A549 treated with DMSO at 1 μM for 4 hours (cell line): Measurements from ENCODE around the gene TMEM151B. TPM values are rescaled to one million over a fixed set of nuclear protein-coding genes. Genes with fewer than 3 reads are reported as not detected.

Experiments used
- total RNA-seq: library from RNA; stranded (reverse); fragments of 200-300 nt; extraction: Qiagen RNA extraction; gene quantifications from 5 replicates; pipeline ENCODE4 v1.2.3, GENCODE V29; 2022; ENCODE audit warnings: low read depth

TMEM151B gene
- total RNA-seq = 0.02 to 0.05 TPM (median 0.02 TPM) in 3 of 5 replicates, not detected in the others

DNA sequence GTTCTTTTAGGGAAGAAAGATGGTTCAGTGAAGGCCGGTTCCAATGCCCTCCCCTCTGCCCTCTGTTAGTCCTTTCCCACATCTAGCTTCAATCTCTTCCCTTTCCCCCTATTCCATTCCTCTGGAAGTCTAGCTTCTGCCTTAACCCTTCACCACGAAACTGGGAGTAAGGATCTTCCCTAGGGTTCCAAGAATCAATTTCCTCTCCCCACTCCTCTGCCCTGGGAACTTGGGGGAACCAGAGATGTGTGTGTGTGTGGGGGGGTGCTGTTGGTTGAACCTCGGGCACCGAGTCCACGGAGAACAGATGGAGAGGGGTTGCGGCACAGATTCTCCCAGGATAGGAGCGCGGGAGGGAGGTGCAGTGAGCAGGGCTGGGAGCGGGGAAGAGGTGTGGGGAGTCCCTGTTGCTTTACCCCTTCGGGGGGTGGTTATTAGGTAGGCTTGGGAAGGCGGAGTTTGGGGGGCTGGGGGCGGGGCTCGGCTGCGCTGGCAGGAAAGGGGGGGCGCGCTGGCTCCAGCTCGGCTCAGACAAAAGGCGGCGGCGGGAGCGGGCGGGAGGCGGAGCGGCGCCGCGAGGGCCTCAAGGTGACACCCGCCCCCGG lies at the start of gene TMEM151B:
TSS of gene TMEM151B (plus strand) at position 530 of the 605 bp plus-strand sequence. CDS start 293 bp downstream, outside the sequence.

GRCh38 chr6:44223319-44224028 lies 46.8 kb upstream of the TMEM151B start, which contains the start of gene SLC29A1:
SLC29A1 (plus strand) TSS chr6:44223595; CDS start chr6:44227314, 3,719 bp downstream.

DNA sequence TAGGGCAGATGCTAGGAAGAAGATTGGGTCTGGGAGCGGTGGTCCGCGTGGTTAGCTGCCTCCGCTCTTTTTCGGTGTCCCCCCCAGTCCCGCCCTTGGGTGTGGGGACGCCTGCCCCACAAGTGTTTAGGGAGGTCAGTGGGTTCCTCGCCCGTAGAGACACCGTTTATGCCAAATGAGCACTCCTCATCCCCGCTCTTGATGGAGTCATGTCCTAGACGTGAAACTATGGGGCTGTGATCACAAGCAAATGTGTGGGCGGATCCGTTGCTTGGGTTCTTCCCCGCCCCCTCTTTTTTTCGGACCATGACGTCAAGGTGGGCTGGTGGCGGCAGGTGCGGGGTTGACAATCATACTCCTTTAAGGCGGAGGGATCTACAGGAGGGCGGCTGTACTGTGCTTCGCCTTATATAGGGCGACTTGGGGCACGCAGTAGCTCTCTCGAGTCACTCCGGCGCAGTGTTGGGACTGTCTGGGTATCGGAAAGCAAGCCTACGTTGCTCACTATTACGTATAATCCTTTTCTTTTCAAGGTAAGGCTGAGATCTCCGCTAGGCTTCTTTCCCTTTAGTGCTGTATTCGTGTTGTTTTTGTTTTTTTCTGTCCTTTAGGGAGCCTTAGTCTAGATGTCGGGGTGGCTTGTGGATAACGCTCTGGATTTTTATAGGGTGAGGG lies 23.4 kb upstream of the TMEM151B start, which contains the start of gene HSP90AB1:
TSS of gene HSP90AB1 (plus strand) at position 439 of the 675 bp plus-strand sequence. CDS start 1,529 bp downstream, outside the sequence.

GRCh38 chr6:44257025-44257752 lies 13.1 kb upstream of the TMEM151B start, which contains the start of gene SLC35B2:
SLC35B2 (minus strand) TSS chr6:44257528; CDS start chr6:44257410, 118 bp downstream.

DNA sequence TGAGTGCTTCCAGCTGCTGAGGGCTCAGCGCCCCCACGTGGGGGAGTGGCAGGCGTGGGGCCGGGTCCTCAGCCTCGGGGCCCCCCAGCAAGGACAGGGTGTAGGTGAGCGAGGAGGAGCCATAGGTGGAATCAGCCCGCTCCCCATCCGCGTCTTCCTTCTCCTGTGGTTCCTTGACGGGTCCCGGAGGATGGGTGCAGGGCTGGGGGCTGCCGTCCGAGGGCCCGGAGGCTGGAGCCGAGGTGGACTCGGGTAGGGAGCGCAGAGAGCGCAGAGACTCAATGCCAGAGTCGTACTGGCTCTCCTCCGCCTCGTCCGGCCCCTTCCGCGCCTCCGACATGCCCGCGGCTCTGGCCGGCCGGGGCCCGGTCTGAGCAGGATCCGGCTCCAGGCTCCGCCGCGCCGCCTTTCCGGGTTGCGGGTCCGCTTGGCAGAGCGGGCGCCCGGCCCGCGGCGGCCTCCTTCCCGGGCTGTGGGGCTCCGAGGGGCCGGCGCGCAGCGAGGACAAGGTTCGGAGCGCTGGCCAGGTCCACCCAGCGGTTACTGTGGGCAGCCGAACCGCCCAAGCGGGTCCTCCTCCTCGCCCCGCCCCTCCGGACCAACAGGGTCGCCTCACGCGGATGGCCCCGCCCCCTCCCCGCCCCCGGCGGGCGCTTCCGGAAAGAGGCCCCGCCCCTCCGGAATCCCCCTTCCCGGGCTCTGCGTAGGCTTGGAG lies 5.1 kb upstream of the TMEM151B start, which contains the start of gene NFKBIE:
TSS of gene NFKBIE (minus strand) at position 545 of the 715 bp plus-strand sequence. CDS start at position 340, 205 bp downstream.

DNA sequence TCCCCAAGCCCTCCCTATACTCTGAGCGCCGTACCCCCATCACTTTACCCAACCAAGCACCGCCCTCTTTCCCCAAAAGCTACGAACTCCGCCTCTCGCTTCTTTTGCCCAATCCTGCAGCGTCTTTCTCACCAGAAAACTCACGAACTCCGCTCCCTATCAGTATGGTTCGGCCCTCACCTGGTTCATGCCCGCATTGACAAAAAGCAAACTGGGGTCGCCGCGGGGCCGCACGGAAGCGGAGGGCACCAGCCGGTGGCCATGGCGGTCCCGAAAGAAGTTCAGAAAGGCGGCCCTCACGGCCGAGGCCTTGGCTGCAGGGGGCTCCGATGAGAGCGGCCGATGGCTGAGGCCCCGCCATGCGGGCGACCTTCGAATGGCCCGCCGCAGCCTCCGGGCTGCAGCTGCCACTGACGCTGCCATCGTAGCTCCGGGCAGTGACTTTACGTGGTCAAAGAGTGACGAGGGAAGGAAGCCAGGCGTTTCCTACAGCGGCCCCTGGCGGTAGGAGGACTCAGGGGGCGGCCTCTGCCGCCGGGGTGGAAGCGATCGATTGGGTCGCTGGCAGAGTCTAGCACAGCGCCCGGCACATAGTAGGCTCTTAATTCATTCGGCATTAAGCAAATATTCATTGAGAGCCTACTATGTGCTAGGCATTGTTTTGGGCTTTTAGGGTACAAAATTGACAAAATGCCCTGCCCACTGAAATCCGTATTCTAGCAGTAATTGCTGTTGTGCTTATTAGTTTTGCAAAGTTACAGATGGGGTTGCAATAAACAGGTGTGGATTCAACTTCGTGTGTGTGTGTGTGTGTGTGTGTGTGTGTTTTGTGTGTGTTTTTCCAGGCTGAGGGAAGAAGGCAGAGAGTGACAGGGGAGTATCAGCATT lies 42.9 kb downstream of the TMEM151B start, which contains the start of gene AARS2:
TSS of gene AARS2 (minus strand) at position 447 of the 888 bp plus-strand sequence. CDS start at position 423, 24 bp downstream.

DNA sequence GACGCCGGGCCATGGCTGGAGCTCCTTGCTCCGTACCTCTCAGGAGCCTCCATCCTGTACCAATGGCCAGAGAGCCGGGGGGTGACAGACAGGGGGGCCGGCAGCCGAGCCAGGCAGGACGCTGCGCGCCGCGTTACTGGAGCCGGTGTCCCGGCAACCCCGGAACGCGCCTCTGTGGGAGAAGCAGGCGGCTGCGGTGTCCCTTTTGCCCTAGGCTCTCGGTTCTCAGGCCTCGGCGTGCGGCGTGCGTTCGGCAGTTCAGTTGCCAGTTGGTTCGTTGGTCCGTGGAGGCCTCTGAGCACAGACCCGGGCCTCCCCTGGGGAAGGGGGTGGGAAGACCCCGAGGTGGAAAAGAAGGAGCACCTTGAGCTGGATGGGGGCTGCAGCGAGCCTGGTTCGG lies 72.2 kb downstream of the TMEM151B start, which contains the start of gene SPATS1:
TSS of gene SPATS1 (plus strand) at position 162 of the 400 bp plus-strand sequence. CDS start 446 bp downstream, outside the sequence.

Other genes with a start within 250 kb of the TMEM151B start
- 64.5 to 70.9 TPM (median 69.7 TPM) in 5 replicates for gene MRPL14, start 143.0 kb upstream of the TMEM151B start, total RNA-seq
- 12.3 to 17.6 TPM (median 16.0 TPM) in 5 replicates for gene TMEM63B, start 142.9 kb upstream of the TMEM151B start, total RNA-seq
- not detected in 5 replicates for gene CAPN11, start 111.6 kb upstream of the TMEM151B start, total RNA-seq
- not detected in 5 replicates for gene MYMX, start 53.5 kb upstream of the TMEM151B start, total RNA-seq
- gene SLC29A1, start 46.9 kb upstream of the TMEM151B start, total RNA-seq = 40.2 to 58.4 TPM (median 50.8 TPM) in 5 replicates
- 1,297 to 1,414 TPM (median 1,344 TPM) in 5 replicates for gene HSP90AB1, start 23.3 kb upstream of the TMEM151B start, total RNA-seq
- 61.6 to 68.1 TPM (median 64.1 TPM) in 5 replicates for gene SLC35B2, start 12.9 kb upstream of the TMEM151B start, total RNA-seq
- gene NFKBIE, start 4.9 kb upstream of the TMEM151B start, total RNA-seq = 11.3 to 16.6 TPM (median 14.4 TPM) in 5 replicates
- 5.2 to 9.2 TPM (median 7.8 TPM) in 5 replicates for gene AARS2, start 42.9 kb downstream of the TMEM151B start, total RNA-seq
- gene SPATS1, start 72.2 kb downstream of the TMEM151B start, total RNA-seq = not detected in 5 replicates
- 12.0 to 15.8 TPM (median 14.2 TPM) in 5 replicates for gene CDC5L, start 117.3 kb downstream of the TMEM151B start, total RNA-seq